GM21723 (cell line): Measurements from ENCODE around the gene CIDEA.
A peak's percentile ranks its signal among the peaks of the same experiment; 100 is the strongest.

Source experiments
- ATAC-seq: cut with Tn5 transposase; IDR thresholded peaks from one replicate; pipeline ENCODE4 v1.9.1; 2021; ENCODE audit warnings: mild to moderate bottlenecking, moderate library complexity; ENCODE audit not compliant: unreplicated experiment

The CIDEA gene

DNA sequence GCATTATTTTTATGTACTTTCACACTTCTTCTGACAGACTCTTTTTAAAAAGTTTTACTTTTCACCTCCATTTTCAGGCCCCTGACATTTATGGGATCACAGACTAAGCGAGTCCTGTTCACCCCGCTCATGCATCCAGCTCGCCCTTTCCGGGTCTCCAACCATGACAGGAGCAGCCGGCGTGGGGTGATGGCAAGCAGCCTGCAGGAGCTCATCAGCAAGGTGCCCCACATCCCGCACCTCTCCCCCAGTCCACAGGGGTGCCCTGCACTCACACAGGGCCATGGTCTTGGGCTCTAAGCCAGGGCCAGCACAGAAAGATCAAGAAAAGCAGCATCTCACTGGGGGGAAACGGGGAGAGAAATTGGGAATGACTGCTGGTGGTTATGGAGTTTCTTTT is 8.6 kb downstream of the CIDEA start:
- ATAC-seq = no peak

DNA sequence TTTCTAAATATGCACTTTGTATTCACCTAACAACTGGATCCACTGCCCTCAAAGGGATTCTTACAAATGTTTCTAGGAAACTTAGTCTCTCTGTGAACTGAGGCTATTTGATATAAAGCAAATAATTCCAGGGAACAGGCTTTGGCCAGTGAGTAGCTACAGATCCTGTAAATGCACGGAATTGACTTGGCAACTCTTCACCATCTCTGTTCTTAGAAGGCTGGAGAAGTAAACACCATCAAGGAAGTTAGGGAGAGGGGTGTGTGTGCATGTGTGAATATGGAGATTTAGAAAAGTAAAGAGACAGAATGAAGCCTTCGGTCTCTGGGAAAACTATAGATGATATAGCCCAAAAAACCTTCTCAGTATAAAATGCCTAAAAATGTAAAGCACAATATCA is 10.7 kb downstream of the CIDEA start:
- no peak for ATAC-seq

DNA sequence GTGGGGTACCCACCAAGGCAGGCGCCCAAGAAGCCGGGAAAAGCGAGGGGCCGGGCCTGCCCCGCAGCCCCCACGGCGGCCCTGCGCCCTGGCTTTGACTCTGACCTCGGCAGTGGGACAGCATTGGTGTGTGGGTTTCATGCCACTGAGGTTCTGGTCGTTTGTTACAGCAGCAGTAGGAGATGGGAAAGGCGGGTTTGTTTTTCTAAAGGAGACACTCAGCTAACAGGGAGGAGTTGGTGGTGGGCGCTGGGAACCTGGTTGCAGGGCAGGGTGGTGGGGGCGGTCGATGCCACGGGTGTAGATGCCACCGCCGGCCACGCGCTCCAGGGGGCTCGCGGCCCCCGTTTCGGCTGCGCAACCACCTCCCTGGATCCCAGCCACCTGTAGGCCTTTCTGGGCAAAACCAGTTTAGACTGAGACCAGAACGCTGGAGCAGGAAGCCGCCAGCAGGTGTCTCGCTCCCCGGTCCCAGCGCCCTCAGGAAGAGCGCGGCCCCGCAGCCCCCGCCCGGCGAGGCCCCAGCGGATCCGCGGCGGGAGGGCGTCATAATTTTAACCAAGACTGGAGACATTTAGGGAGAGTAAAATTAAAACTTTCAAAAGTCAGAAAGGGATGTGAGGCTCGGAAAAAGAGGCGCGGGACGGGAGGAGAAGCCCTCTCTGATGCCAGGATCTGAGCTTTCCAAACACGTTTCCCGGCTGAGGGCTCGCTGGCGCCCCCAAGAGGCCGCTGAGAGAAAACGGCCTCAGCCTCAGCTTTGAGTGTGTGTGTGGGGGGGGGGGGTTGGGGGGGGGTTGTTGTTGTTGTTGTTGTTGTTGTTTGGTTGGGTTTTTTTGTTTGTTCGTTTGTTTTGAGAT is 17.4 kb downstream of the CIDEA start:
- ATAC-seq = peak; percentile 91

DNA sequence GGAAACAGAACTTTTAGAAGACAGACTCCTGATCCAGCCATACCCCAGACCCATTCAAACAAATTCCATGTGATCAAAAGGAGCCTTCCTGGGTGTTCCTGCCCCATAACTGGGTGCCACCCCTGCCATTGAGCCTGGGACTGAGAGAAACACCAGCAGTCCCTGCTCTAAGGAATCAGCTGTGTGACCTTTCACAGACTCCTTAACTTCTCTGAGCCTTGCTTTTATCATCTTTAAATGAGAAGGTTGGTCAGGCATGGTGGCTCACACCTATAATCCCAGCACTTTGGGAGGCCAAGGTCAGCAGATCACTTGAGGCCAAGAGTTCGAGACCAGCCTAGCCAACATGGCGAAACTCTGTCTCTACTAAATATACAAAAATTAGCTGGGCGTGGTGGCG is 20.6 kb downstream of the CIDEA start:
- ATAC-seq = no peak

DNA sequence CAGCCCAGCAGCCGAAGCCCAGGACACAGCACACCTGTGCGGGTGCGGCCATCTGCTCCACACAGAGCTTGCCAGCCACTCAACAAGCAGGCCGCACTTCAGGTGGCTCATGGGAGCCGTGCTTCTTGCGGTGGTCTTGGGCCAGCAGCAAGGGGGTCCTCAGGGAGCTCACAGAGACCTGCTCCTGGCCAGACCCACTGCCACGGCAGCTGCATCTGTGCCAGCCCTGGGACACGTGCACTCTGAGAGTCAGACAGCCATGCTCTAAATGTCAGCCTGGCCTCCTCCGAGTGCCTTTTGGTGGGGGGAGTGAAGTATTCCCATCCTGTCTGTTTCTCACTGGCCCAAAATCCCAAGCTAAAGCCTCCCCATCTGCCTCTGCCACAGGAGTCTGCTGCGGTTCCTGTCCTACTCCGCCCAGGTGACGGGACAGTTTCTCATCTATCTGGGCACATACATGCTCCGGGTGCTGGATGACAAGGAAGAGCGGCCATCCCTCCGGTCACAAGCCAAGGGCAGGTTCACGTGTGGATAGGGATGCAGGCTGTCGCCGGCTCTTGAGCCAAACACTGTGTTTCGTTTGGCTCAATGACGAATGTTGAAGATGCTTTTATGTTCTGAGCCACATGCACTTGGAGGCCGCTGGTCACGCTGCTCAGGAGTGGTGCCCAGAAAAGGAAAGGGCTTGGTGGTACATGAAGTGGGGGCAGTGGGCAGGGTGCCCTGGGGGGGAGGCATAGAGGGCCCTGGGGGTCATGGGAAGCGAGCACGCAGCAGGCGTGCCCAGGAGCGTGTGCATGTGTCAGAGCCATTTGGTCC is 22.8 kb downstream of the CIDEA start:
- ATAC-seq = no peak

DNA sequence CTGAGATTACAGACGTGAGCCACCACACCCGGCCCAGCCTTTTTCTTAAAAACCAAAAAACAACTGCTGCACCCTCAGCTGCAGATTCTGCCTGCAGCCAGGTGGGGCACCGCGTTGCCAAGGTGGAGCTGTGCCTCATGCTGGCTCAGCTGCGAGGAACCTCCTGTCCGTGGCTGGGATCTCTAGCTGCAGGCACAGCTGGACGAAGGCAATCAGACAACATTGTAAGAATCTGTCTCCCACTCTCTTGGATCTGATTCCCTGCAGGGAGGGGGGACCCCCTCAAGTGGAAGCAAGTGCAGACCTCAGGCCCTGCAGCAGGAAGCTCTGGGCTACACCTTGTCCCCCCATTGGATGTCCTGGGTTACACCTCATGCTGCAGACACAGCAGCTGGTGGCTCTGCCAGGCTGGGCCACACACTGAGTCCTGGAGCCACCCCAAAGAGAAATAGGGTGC is 24.1 kb downstream of the CIDEA start:
- no peak for ATAC-seq

DNA sequence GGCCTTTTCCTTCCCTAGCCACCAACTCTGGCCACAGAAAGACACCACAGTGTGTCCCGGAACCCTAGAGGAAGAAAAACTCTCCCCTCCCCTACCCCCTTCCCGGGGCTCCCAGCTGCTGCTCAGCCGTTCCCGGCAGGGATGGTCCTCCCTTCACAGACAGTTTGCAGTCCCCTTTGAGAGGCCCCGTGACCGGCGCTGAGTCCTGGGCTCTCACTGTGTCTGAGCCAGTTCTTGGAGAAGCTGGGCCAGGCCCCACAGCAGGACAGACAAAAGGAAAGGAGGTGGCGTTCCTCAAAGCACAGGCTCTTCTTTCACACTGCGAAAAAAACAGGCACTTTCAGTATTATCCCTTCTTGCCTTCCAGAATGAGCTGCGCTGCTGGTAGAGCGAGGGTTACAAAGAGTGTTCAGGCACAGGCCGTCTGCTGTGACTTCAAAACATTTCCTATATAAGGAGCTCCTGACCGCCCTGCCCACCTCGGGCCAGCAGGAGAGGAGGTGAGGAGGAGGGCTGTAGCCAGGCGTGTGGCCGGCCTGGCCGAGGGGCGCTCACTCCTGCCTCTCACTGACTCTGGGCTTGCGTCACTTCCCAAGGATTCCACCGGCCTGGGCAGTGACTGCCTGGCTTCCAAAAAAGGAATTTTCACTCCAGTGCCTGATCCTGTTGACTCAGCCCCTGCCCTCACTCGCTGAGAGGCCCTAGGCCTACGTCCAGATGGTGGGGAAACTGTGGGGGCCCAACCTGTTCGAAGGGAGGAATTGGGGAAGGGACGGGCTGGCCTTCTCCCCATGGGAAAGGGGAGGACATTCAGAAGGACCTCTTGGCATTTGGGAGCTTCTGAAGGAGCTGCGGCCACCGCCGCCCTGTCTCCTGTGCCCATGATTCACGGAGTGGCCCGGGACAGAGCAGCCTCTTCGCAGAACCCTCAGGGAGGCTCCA is 24.9 kb downstream of the CIDEA start:
- no peak for ATAC-seq

DNA sequence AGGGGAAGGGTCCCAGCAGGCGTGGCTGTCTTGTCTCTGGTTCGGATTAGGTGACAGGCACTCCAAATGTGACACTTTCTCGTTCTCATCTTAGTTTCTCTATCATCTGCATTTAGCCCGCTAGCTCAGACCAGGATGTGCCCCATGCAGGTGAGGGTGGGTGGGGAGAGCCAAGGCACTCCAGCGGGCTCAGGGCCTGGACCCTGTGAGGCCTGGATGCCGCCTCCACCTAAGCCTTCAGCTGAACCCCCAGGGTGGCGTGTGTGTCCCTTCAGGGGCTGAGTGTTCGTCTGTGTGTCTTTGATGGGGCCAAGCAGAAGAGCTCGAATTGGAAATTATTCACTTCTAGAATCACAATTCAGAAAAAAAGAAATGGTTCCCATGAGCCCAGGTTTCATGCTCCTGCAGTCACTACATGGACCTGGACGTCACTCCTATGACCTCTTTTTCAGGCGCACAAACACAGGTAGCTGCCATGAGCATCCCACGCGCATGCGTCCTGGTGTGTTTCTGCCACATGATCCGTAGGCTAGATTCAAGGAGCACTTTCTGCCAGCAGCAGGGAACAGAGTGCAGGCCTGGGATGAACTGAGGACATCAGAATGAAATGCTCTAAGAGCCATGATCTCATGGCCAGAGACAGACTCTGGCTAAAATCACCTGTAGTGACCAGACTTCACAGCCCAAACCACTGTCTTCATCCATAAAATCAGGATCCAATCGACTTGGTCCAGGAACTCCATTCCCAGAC is 25.8 kb downstream of the CIDEA start:
- no peak for ATAC-seq

DNA sequence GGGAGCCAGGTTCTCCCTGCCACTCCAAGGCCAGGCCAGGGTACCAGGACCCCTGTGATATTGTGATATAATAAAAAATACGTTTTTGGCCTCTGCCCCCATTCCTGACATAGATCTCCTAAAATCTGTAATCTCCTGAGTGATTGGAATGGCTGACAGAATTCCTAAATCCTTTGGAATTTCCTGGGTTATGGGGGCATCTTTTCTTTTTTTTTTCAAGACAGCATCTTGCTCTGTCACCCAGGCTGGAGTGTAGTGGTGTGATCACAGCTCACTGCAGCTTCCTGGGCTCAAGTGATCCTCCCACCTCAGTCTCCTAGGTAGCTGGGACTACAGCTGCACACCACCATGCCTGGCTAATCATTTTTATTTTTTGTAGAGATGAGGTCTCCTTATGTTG is 27.7 kb downstream of the CIDEA start:
- ATAC-seq = no peak

DNA sequence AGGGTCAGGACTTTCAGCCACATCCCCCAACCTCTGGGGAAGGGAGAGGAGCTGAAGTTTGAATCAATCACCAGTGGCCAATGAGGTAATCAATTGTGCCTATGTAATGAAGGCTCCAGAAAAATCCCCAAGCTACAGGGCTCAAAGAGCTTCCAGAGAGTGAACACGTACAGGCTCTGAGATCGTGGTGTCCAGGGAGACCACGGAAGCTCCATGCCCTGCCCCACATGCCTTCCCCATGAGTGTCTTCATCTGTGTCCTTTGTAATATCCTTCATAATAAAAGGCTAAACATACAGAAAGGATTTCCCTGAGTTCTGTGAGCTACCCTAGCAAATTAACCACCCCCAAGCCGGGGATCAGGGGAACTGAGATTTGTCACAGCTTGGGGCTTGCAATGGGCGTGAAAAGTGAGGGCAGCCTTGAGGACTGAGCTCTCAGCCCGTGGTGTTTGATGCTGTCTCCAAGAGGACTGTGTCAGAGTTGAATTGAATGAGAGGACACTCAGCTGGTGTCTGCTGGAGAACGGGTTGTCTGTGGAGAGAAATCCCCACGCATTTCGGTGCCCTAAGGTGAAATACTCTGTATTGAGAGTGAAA is 28.4 kb downstream of the CIDEA start:
- ATAC-seq = no peak

DNA sequence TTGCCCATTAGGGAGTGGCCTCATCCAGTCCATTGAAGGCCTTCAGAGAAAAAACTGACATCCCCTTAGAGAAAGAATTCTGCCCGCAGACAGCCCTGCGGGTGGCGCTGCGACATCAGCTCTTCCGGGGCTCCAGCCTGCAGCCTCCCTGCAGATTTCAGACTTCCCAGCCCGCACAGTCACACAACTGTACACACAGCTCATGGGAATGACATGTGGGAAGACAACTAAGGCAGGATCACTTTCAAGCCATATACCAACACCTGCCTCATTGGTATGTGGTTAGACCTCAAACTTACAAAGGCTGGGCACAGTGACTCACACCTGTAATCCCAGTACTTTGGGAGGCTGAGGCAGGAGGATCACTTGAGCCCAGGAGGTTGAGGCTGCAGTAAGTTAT is 29.1 kb downstream of the CIDEA start:
- ATAC-seq = no peak

DNA sequence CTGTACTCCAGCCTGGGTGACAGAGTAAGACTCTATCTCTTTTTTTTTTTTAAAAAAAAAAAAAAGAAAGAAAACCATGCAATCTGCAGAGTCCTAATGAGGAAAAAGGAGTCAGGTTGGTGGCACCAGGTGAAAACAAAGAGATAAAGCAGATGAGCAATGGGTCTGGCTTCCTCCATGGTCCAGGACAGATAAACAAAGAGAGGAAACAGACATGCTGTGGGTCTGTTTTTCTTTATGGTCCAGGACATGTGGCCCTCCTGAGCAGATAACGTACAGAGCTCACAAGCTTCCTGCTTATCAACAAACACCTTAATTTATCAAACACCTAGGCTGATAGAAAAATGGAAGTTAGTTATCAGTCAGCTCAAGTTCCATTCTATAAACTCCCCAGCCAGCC is 29.5 kb downstream of the CIDEA start:
- ATAC-seq = no peak

DNA sequence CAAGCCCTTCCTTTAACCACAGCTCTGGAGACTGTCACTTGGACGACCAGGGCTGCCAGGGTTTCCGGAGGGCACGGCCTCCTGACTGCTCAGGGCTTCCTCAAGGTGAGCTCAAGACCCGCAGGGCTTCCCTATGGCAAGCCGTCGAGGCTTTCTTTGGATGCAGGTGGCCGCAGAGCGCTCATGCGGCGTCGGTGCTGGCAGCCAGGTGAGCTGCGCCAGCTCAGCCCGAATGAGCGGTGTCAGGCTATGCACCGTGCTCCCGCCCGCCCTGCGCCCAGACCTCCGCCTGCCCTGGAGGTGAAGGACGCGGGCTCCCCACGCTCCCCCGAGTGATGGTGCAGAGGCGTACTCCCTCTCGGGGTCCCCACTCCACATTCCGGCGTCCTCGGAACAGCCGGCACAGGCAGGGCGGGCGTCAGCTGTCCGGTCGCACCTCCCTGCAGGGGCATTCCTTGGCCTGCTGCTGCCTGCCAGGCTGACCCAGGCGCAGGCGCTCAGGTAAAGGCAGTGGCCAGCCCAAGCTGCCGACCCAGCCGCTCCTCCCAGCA is 33.0 kb downstream of the CIDEA start:
- no peak for ATAC-seq

DNA sequence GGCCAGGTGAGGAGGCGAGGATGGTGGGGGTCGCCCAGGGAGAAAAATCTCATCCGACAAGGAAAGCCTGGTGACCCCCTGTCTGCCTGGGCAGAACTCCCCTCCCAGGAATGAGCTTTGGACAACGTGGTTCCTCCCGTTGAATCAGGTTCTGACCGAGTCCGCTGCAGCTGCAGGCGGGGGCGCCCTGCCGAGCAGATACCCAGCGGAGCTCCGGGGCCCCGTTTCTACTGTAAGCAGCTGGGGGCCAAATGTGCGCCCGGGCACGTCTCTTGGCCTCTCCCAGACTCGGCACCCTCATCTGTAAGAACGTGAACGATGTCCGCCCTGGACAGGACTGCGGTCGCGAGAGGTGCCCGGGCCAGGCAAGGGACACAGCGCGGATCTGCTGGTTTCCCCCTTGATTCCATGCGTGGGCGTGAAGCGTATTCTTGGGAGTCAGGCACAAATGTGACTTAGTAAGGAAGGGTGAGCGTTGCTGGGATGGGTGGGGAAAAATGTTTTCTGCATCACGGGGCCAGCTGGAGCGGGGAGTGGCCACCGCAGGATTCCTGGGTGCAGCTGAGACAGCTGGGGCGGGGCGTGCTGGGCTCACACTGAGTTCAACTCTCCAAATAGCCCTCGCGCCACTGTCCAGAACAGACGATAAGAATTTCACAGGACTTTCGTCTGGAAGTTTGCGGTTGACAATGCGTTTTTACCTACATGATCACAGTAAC is 33.7 kb downstream of the CIDEA start:
- ATAC-seq = no peak

DNA sequence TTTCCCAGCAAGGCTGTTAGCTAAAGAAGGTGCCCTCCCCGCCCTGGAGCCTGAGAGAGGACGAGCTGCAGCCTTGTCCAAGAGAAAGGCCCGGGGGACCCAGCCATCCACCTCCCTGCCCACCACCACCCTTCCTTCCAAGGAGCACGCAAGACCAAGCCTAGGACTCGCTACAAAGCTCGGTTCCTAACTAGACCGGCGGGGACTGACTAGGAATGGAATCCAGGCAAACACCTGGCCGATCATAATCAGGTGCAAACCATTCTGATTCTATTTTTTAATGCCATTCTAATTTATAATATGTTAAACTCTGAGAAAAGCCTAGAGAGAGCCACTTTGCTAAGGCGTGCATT is 34.2 kb downstream of the CIDEA start:
- ATAC-seq = no peak

DNA sequence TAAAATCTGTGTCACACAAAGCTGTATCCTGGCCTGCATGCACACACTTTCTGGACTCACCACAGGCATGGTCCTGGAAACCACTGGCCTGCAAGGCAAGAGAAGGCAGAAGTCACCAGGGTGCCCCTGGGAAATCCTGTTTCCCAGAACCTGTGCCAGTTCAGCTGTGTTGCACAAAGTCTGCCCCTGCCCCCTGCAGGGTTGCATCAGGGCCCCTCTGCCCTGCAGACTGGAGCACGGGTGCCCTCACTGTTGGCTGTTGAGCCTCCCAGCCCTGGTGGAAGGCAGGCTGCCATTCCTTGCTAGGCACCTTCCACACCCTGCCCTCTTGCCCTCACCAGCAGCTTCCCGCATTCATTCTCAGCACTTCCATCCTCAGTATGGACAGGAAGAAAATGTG is 35.9 kb downstream of the CIDEA start:
- ATAC-seq = no peak

DNA sequence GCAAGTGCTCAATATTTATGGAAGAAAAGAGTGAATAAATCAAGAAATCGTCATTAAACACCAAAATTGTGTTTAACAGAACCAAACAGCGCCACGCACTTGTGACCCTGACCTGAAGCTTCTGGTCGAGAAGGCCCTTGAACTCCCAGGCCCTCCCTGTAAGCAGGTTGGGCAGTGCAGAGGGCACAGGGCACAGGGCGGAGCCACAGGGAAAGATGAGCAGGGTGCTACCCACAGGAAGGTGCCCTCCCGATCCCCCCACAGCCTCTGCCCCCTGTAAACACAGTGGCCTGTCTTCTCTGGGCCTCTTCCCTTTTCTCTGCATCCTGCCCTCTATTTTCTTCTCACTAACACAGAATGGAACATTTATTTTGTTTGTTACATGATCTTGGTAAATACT is 37.0 kb downstream of the CIDEA start:
- ATAC-seq = no peak

DNA sequence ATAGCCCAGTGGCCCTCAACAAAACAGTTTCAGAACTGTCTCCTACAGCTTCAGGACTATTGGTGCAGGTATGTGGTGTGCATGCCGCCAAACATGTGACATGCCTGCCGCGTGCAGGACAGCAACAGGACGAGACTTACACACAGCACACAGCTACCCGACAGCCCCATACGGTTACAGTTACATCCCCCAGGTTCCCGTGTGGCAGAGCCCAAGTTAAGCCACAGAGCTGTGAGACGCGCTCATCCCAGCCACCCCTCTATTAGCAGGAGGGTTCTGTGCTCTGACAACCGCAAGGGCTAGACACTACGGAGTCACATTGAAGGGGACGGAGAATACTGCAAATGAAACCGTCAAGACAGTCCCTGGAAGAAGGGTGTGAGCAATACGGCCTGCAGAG is 37.5 kb downstream of the CIDEA start:
- no peak for ATAC-seq

DNA sequence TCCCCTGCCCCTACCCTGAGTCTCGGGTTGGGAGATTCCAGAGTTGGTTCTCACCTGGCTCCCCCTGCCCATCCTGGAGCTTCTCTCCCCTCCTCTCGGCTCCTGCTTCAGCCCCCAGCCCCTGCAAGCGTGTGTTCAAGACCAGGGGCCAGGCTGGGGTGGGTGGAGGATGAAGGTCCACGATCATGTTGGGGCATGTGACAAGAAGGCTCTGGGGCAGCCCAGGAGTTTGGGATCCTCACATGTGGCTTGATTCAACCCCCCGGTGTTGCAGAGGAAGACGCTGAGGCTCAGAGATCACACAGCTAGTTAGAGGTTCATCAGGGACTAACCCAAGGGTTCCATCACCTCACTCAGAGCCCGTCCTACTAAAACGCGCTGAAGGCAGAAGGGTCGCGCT is 39.7 kb downstream of the CIDEA start:
- no peak for ATAC-seq
